Measurements from ENCODE around the gene TLX2.
A peak's percentile ranks its signal among the peaks of the same experiment; 100 is the strongest.
"Not testable (repeated sequence)": the region's sequence is repeated elsewhere in the genome, so short reads cannot be mapped to it uniquely, and the experiment has no call there.

TLX2 gene

DNA sequence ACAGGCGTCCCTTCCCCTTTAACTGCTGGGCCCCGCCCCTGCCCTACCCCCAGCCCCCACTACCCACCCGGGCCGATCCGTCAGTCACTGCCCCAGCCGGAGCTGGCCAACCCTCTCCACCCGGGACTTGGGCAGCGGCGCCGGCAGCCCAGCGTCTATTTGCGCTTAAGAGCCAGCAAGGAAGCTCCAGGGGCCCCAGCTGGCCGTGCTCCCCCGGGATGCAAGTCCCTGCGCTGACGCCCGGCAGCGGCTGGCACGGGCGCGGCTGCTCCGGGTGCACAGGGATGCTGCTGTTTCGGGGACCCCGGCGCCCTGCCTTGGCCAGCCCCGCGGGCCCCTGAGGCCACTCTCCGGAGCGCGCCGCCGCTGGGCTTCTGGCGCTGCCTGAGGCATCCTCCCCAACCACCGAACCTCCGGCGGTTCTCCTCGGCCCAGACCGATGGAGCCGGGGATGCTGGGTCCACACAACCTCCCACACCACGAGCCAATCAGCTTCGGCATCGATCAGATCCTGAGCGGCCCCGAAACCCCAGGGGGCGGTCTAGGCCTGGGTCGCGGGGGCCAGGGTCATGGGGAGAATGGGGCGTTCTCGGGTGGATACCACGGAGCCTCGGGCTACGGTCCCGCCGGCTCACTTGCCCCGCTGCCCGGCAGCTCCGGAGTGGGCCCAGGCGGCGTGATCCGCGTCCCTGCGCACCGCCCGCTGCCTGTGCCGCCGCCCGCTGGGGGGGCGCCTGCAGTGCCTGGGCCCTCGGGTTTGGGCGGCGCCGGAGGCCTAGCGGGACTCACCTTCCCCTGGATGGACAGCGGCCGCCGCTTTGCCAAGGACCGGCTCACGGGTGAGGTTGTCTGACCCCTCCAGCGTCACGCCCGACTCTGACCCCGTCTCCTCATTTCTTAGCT lies at the start of gene TLX2:
Gene TLX2 (plus strand): TSS at position 83 of the 903 bp plus-strand sequence. CDS start 357 bp downstream, at position 440.
- no peak within 1 kb of the TSS for H3K27ac Mint-ChIP-seq
- ATAC-seq (peak; percentile 26), DNase-seq (no peak)
- H3K27me3 Mint-ChIP-seq, result peaks cover 95% of the 10 kb centered on the region
- H3K9me3 Mint-ChIP-seq, result no peaks in the 10 kb centered on the region
- peak within 1 kb of the TSS; percentile 81 to 85 for H3K4me3 Mint-ChIP-seq
- H3K4me1 Mint-ChIP-seq, result peaks cover 28% of the 10 kb centered on the region

DNA sequence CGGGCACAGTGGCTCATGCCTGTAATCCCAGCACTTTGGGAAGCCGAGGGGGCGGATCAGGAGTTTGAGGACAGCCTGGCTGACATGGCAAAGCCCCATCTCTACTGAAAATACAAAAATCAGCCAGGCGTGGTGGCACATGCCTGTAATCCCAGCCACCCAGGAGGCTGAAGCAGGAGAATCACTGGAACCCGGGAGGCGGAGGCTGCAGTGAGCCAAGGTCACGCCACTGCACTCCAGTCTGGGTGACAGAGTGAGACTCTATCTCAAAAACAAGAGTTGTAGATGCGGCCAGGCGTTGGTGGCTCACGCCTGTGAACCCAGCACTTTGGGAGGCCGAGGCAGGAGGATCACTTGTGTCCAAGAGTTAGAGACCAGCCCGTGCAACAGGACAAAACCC lies 43.5 kb upstream of the TLX2 start:
- ATAC-seq, H3K9me3 Mint-ChIP-seq, DNase-seq, H3K27me3 Mint-ChIP-seq: not testable (repeated sequence)
- H3K27ac Mint-ChIP-seq, result peak overlapping the region in 1 of 2 donors; percentile 28
- peak overlapping the region; percentile 7 to 80 for H3K4me3 Mint-ChIP-seq
- peaks cover 42% of the 10 kb centered on the region for H3K4me1 Mint-ChIP-seq

DNA sequence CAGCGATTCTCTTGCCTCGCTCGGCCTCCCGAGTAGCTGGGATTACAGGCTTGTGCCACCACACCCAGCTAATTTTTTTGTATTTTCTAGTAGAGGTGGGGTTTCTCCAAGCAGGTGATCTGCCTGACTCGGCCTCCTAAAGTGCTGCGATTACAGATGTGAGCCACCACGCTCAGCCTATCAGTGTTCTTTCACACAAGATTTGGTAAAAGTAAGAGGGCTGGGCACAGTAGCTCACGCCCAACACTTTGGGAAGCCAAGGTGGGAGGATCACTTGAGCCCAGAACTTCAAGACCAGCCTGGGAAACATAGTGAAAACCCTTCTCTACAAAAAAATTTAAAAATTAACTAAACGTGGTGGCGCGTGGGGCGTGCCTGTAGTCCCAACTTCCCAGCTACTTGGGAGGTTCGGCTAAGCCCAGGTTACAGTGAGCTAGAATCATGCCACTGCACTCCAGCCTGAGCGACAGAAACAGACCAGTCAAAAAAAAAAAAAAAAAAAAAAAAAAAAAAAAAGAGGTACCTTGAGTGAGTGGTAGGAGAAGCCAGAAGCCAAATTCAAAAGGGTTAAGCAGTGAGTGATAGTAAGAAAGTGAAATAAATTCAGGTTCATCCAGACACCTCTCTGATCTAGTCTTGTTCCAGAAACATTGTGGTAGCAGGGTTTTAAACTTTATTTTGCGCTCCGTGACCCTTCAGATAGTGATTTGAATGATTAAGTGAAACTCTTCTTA lies 42.8 kb upstream of the TLX2 start:
- no peak for DNase-seq
- peaks cover 37% of the 10 kb centered on the region for H3K4me1 Mint-ChIP-seq
- no peaks in the 10 kb centered on the region for H3K9me3 Mint-ChIP-seq
- H3K27ac Mint-ChIP-seq, result peak overlapping the region; percentile 94 to 98
- H3K27me3 Mint-ChIP-seq, result no peaks in the 10 kb centered on the region
- H3K4me3 Mint-ChIP-seq, result peak overlapping the region; percentile 97 to 100
- ATAC-seq, result no peak

DNA sequence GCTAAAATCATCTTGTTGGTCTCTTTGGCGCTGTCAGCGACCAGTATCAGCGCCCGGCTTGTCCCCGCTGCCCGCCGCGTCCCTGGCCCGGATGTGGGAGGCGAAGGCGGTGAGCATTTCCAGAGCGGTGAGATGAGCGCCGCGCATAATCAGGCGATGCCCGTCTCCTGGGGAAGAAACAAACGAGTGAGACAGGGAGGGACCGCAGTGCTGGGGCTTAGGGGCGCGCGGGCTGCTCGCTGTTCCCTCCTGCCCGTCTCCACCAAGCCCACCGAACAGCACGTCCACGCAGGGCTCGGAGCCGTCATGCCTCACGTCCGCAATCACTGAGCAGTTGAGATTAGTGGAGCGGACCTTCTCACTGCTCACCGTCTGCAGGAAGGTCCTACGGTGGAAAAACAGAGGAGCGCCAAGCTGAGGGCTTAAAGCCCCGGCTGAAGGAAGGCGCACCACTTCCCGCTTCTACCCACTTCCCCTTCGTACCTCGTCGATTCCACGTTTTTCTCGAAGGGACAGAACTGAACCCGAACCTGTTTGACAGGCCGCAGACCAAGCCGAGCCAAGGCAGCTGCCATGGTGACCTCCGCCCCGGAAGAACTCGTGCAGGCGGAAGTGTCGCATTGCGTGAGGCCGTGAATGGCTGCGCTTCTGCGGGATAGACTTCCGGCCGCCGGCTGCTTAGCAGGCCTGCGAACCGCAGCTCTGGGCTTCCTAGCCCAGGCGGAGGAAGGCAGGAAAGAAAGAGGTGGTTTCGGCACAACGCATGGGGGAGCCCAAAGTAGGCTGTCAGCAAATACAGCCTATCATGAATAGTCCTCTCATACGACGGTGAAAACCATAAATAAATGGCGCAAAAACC lies 41.9 kb upstream of the TLX2 start, which contains the start of gene MRPL53:
Gene MRPL53 (minus strand): TSS at position 595 of the 859 bp plus-strand sequence. CDS start 20 bp downstream, at position 575.
- peak; percentile 95 for ATAC-seq
- Mint-ChIP-seq H3K27ac (peak within 1 kb of the TSS; percentile 94 to 98), H3K4me1 (peaks cover 38% of the 10 kb centered on the region), H3K4me3 (peak within 1 kb of the TSS; percentile 97 to 100), H3K9me3 (no peaks in the 10 kb centered on the region), H3K27me3 (no peaks in the 10 kb centered on the region)
- DNase-seq, result peak; percentile 92 to 96

DNA sequence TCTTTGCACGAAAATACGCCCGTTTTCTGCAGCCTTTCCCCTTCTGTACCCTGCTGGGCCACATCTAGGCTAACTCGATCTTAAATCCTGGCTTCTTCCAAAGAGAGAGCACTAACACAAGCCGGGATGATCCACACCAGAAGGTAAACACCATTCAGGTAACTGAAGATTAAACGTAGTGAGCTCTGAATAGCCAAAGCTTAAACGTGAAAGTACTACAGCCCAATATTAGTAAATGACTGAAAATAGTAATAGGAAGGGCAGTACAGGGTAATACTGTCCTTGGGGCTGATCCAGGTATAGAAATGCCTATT lies 41.3 kb upstream of the TLX2 start:
- Mint-ChIP-seq H3K27ac (peak overlapping the region; percentile 94 to 98), H3K4me3 (peak overlapping the region; percentile 97 to 100), H3K9me3 (no peaks in the 10 kb centered on the region), H3K27me3 (no peaks in the 10 kb centered on the region), H3K4me1 (peaks cover 43% of the 10 kb centered on the region)
- DNase-seq (no peak), ATAC-seq (no peak)

DNA sequence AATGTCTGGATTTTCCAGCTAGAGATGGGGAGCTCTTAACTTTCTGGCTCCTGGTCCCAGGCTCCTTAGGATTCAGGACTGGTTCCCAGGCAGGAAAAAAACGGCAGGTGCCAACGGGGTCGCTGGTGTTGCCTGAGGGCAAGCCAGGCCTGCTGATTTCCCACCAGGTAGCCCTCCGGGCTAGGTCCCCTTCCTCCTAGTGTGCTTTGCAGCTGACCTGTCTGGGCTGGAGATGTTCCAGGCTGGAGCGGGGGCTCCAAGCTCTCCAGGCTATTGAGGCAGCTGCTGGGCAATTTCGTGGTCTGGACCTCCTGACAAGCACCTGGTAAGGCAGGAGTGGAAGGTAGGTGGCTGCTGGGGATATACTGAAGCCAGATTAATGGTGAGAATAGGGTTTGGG lies 39.8 kb upstream of the TLX2 start:
- H3K27ac Mint-ChIP-seq, result no peak overlapping the region

DNA sequence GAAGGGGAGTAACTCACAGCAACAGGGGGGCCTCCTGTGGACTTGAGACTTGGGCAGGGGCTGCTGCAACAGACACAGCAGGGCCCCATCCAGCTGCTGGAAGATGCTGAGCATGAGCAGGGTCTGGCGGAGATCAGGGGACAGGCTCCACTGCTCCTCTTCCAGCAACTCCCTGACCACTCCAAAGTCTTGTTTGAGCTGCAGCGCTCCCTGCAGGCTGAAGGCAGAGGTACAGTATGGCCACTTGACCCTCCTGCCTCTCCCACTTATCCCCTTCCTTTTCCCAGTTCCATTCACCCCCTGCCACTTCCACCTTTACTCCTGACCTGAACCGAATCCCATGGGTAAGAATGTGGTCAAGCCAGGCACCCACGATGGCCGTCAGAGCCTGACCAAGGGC lies 39.4 kb upstream of the TLX2 start:
- no peaks in the 10 kb centered on the region for H3K9me3 Mint-ChIP-seq
- DNase-seq (no peak), ATAC-seq (no peak)
- H3K4me3 Mint-ChIP-seq, result no peak overlapping the region
- no peaks in the 10 kb centered on the region for H3K27me3 Mint-ChIP-seq
- H3K4me1 Mint-ChIP-seq, result peaks cover 46% of the 10 kb centered on the region
- no peak overlapping the region for H3K27ac Mint-ChIP-seq

More for the DNA sequence above, 39.8 kb upstream of the TLX2 start:
- ATAC-seq (no peak), DNase-seq (no peak)
- Mint-ChIP-seq H3K4me1 (peaks cover 48% of the 10 kb centered on the region), H3K9me3 (no peaks in the 10 kb centered on the region), H3K4me3 (no peak overlapping the region), H3K27me3 (no peaks in the 10 kb centered on the region)

DNA sequence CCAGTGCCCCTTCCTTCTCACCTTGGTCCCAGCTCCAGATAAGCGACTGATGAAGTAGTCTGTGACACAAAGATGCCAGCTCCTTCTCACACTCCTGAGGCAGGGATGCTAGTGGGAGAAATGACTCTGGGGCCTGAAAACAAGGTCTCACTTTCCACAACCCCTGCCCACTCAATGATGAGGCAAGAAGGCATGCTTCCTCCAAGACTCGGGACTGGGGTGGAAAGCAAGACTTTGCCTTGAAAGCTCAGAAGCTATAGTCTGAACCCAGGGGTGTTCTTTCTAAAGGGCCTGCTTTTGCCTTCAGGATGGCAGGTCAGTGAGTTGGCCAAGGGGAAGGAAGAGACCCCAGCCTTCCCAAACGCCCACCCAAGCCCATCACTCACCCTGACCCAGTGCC lies 32.8 kb upstream of the TLX2 start:
- Mint-ChIP-seq H3K27ac (no peak overlapping the region), H3K4me1 (peaks cover 49% of the 10 kb centered on the region), H3K9me3 (no peaks in the 10 kb centered on the region), H3K27me3 (no peaks in the 10 kb centered on the region), H3K4me3 (peak overlapping the region; percentile 94 to 98)
- no peak for ATAC-seq
- DNase-seq, result no peak

DNA sequence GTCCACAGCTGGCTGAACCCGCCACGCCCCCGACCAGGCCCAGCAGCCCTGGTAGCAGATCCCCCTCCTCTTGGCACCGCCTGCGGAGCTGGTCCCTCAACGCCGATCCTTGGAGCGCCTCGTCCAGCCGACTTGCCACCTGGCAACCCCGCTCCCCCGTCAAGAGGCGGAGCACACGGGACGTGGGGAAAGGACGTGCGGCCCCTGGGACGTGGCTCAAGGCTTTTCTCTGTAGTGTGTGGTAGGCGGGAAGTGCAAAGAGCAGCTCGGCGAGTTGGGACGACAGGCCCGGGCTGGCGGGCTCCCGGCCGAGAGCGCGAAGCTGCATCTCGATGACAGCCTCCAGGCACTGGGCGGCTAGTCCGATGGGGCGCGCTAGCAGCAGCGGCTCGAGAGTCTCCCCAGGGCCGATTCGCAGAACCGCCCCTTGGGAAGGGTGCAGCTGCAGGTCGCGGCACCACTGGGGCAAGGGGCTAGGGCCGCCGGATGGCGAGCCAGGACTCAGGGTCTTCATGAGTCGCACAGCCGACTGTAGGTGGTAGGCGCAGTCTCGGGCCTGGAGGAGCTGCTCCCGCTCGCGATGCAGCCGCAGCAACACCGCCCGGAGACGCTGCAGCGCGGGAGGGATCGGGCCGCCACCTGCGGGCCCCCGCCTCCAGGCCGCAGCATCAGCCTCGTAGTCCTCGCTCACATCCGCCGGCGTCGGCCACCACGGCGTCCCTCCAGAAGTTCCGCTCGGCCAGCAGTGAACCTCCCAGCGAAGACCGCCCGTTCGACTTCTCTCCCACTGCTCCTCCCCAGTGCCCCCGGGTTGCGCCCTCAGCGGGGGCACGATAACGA lies 32.1 kb upstream of the TLX2 start:
- Mint-ChIP-seq H3K9me3 (no peaks in the 10 kb centered on the region), H3K27ac (peak overlapping the region; percentile 99), H3K4me1 (peaks cover 54% of the 10 kb centered on the region), H3K4me3 (peak overlapping the region; percentile 94 to 98), H3K27me3 (no peaks in the 10 kb centered on the region)
- DNase-seq, result peak; percentile 70
- peak; percentile 67 for ATAC-seq

DNA sequence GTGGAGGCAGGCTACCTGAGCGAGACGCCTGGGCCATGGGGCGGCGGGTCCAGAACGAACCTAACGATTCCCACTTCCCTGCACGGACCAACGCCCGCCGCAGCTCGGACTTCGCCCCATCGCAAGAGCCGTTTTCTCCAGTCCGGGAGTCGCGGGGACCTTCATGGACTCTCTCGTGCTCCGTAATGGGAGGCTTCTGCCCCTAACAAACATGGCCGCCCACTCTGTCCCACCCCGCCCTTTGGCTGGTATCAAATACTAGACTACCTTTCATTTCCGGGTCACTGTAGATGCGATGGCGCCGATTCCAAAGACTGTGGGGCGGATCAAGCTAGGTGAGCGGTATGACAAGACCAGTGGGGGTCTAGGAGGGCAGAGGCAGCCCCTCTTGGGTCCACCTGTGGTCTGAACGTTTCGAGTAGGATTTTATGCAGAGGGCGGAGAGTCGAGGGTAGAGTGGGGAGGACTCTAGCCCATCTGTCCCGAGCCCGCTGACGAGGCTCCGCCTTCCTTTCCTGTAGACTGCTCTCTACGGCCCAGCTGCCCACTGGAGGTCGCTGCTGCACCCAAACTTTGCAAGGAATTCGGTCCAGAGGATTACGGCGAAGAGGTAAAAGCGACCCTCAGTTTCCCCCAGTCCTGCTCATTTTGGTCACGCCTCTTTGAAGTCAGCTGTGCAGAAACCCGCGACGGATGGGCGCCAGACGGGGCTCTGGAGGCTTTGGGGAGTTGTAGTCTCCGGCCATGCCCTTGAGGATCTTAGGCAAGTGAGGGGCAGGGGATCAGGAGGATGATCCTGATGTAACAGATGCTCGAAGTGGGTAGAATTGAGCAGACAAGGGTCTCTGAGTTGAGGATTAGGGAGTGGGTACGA lies 31.2 kb upstream of the TLX2 start, which contains the start of the genes CCDC142 and TTC31:
Gene CCDC142 (minus strand): TSS at position 198 of the 874 bp plus-strand sequence. CDS start 161 bp downstream, at position 37.
Gene TTC31 (plus strand): TSS at position 281 of the 874 bp plus-strand sequence. CDS start 15 bp downstream, at position 296.
- H3K9me3 Mint-ChIP-seq, result no peaks in the 10 kb centered on the region
- peak; percentile 95 for ATAC-seq
- peak within 1 kb of the TSS; percentile 94 to 98 for H3K4me3 Mint-ChIP-seq
- no peaks in the 10 kb centered on the region for H3K27me3 Mint-ChIP-seq
- H3K27ac Mint-ChIP-seq, result peak within 1 kb of the TSS; percentile 99
- DNase-seq, result peak; percentile 90 to 94
- peaks cover 48% of the 10 kb centered on the region for H3K4me1 Mint-ChIP-seq

DNA sequence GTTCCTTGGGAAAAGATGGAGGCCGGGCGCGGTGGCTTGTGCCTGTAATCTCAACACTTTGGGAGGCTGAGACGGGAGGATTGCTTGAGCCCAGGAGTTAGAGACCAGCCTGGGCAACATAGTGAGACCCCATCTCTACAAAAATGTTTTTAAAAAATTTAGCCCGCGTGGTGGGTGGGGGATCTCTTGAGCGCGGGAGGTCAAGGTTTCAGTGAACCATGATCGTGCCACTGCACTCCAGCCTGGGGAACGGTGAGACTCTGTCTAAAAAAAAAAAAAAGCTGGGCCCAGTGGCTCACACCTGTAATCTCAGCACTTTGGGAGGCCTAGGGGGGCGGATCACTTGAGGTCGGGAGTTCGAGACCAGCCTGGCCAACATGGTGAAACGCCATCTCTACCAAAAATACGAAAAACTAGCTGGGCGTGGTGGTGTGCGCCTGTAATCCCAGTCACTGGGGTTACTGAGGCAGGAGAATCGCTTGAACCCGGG lies 30.5 kb upstream of the TLX2 start:
- H3K27me3 Mint-ChIP-seq, ATAC-seq, H3K9me3 Mint-ChIP-seq, DNase-seq: not testable (repeated sequence)
- peak overlapping the region; percentile 94 to 98 for H3K4me3 Mint-ChIP-seq
- H3K27ac Mint-ChIP-seq, result peak overlapping the region; percentile 99
- peaks cover 48% of the 10 kb centered on the region for H3K4me1 Mint-ChIP-seq

DNA sequence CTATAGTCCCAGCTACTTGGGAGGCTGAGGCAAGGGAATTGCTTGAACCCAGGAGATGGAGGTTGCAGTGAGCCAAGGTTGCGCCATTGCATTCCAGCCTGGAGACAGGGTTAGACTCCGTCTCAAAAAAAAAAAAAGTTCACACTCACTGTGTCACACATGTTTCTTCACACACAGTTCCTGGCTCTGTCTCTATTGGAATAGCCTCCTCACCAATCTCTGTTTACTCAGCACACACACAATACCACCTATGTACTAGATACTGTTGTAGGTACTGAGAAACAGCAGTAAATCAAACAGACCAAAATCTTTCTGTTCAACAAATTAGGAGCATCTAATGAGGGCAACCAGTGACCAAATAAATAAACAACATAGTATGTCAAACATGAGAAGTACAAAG lies 28.1 kb upstream of the TLX2 start:
- Mint-ChIP-seq H3K4me3 (no peak overlapping the region), H3K27me3 (no peaks in the 10 kb centered on the region), H3K9me3 (no peaks in the 10 kb centered on the region), H3K27ac (peak overlapping the region in 1 of 2 donors; percentile 43), H3K4me1 (peaks cover 30% of the 10 kb centered on the region)
- ATAC-seq, result no peak
- no peak for DNase-seq

DNA sequence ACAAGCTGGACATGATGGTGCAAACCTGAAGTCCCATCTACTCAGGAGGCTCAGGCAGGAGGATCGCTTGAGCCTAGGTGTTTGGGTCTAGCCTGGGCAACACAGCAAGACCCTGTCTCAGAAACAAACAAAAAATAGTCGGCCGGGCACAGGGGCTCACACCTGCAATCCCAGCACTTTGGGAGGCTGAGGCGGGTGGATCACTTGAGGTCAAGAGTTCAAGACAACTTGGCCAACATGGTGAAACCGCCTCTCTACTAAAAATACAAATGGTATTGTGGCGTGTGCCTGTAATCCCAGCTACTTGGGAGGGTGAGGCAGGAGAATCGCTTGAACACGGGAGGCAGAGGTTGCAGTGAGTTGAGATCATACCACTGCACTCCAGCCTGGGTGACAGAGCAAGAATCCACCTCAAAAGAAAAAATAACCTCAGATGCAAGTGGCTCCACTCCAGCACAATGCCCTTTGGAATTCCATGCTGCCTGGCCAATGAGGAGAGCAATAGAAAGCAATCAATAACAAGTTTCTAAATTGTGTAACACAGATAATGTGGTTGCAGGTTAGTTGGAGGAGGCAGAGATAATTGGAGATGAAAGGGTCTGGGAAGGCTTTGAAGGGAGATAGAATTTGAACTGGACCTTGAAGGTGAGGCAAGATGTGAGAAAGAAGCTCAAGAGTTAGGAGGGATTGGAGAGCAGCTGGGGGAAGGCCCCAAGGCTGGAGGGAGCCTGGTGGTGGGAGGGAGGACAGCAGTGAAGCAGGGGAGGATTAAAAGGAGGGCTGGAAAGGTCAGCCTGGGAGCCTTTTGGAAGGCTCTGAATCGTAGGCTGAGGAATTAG lies 25.4 kb upstream of the TLX2 start:
- peaks cover 11% of the 10 kb centered on the region for H3K4me1 Mint-ChIP-seq
- H3K9me3 Mint-ChIP-seq, result no peaks in the 10 kb centered on the region
- peak overlapping the region in 1 of 2 donors; percentile 1 for H3K27ac Mint-ChIP-seq
- no peak overlapping the region for H3K4me3 Mint-ChIP-seq
- H3K27me3 Mint-ChIP-seq, result no peaks in the 10 kb centered on the region
- ATAC-seq, result no peak
- no peak for DNase-seq
